Fibroblast of lung (primary cell): ENCODE results near the gene NFATC2IP.

ENCODE experiments used
- EZH2 ChIP-seq: IDR thresholded peaks from 2 replicates; pipeline ENCODE4 v1.5.1; 2012; ENCODE audit warnings: low read length, control low read depth, mild to moderate bottlenecking; ENCODE audit errors: missing control alignments
- TF ChIP-seq, protein P1 (sequence below), 2 donors: IDR thresholded peaks in 1 of 2; conservative IDR thresholded peaks in 1 of 2; 1 replicate in 1 of 2; 2 replicates in 1 of 2; pipeline ENCODE4 v1.5.1; 2011 to 2012; ENCODE audit warnings: low read length in 2 of 2, control low read depth in 1 of 2, inconsistent platforms in 1 of 2, low read depth in 1 of 2, mild to moderate bottlenecking in 1 of 2

DNA sequence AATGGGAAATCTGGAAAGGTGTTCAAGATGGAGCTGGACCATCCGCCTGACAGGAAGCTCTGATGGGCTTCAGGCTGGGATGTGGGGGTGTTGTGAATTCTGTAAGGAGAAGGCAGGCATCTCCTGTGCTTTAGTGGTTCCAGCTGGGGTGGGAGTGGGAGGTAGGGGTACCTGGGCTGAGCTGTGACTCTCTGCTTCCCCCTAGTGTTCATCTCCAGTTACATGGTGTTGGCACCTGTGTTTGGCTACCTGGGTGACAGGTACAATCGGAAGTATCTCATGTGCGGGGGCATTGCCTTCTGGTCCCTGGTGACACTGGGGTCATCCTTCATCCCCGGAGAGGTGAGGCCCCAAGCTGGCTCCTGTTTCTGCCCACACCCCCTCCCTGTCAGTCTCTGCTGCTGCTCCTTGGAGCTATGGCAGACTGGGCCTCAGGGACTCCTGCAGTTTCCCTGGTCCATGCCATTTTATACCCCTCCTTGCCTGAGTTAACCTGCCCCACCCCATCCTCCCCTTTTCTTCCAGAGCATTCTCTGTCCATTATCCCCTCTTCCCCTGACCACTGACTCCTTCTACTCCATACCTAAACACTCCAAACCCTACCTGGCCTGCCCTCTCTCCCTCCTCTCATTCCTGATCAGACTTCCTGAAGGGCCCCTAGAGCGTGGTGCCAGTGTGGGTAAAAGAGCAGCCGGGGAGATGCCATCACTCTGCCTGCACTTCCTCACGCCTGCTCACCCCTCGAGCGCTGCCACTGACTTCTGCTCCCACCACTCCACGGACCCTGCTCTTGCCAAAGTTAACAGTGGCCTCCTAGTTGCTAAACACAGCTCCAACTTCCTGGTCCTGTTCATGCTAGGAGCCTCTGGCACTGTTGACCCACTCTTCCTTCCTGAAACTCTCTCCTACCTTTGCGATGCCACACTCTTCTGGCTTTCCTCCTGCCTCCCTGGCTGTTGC lies 27.2 kb downstream of the NFATC2IP start:
- TF ChIP-seq, protein P1, sequence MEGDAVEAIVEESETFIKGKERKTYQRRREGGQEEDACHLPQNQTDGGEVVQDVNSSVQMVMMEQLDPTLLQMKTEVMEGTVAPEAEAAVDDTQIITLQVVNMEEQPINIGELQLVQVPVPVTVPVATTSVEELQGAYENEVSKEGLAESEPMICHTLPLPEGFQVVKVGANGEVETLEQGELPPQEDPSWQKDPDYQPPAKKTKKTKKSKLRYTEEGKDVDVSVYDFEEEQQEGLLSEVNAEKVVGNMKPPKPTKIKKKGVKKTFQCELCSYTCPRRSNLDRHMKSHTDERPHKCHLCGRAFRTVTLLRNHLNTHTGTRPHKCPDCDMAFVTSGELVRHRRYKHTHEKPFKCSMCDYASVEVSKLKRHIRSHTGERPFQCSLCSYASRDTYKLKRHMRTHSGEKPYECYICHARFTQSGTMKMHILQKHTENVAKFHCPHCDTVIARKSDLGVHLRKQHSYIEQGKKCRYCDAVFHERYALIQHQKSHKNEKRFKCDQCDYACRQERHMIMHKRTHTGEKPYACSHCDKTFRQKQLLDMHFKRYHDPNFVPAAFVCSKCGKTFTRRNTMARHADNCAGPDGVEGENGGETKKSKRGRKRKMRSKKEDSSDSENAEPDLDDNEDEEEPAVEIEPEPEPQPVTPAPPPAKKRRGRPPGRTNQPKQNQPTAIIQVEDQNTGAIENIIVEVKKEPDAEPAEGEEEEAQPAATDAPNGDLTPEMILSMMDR (conservative IDR thresholded peaks at IDR 0.05 in 1 of 2, IDR thresholded peaks at IDR 0.05 in 1 of 2; ENCODE audit: low read depth in 1 of 2, low read length in 2 of 2): peak in 1 of 2 donors; percentile 35
- no peak for TF ChIP-seq EZH2
